AG09309 (cell line): ENCODE results near the gene SGIP1.

ENCODE experiments used
- DNase-seq: peaks from one replicate; pipeline ENCODE4 v3.0.0-alpha.2; 2010; ENCODE audit warnings: low read depth
- H3K4me3 ChIP-seq: 2 replicates; pipeline ENCODE4 v1.5.1; 2011; ENCODE audit warnings: mild to moderate bottlenecking, low read depth, low read length, moderate library complexity; ENCODE audit not compliant: control insufficient read depth
- CTCF ChIP-seq: IDR thresholded peaks from 2 replicates; pipeline ENCODE4 v1.5.1; 2011; ENCODE audit warnings: mild to moderate bottlenecking, low read depth, low read length, inconsistent platforms; ENCODE audit not compliant: insufficient read depth, control insufficient read depth; ENCODE audit errors: missing control alignments

The SGIP1 gene

GRCh38 chr1:66624412-66625060, 90.6 kb downstream of the SGIP1 start:
- H3K4me3 ChIP-seq = no peak overlapping the region
- TF ChIP-seq CTCF = no peak
- DNase-seq = peak; percentile 33

GRCh38 chr1:66626261-66626660, 92.3 kb downstream of the SGIP1 start:
- no peak for DNase-seq
- TF ChIP-seq CTCF = no peak
- no peak overlapping the region for H3K4me3 ChIP-seq

- H3K4me3 ChIP-seq = no peak overlapping the region
- DNase-seq = no peak
- no peak for TF ChIP-seq CTCF
Measured at GRCh38 chr1:66628926-66629325, 95.0 kb downstream of the SGIP1 start.

- no peak for DNase-seq
- no peak overlapping the region for H3K4me3 ChIP-seq
- TF ChIP-seq CTCF = no peak
Measured at GRCh38 chr1:66633159-66633558, 99.2 kb downstream of the SGIP1 start.

- no peak overlapping the region for H3K4me3 ChIP-seq
- DNase-seq = no peak
- TF ChIP-seq CTCF = no peak
Measured at GRCh38 chr1:66637146-66637545, 103.2 kb downstream of the SGIP1 start.

GRCh38 chr1:66641891-66642473, 108.0 kb downstream of the SGIP1 start:
- DNase-seq = no peak
- TF ChIP-seq CTCF = no peak
- no peak overlapping the region for H3K4me3 ChIP-seq

- no peak overlapping the region for H3K4me3 ChIP-seq
- no peak for DNase-seq
- TF ChIP-seq CTCF = no peak
Measured at GRCh38 chr1:66642992-66643391, 109.0 kb downstream of the SGIP1 start.
